ENCODE measurements around the gene LMCD1.
"Not testable (repeated sequence)": the region's sequence is repeated elsewhere in the genome, so short reads cannot be mapped to it uniquely, and the experiment has no call there.

The LMCD1 gene

GRCh38 chr3:8563597-8563996 lies 62.0 kb downstream of the LMCD1 start:
- H3K4me1 Mint-ChIP-seq (ENCODE audit: low read depth), result no peaks in the 10 kb centered on the region
- H3K36me3 Mint-ChIP-seq (ENCODE audit: low read depth), result no peaks in the 10 kb centered on the region
- H3K27me3 Mint-ChIP-seq (ENCODE audit: low read depth), result no peaks in the 10 kb centered on the region
- no peak overlapping the region for H3K4me3 Mint-ChIP-seq
- H3K27ac Mint-ChIP-seq, result no peak overlapping the region
- H3K9me3 Mint-ChIP-seq, result no peaks in the 10 kb centered on the region

GRCh38 chr3:8565376-8565775 lies 63.8 kb downstream of the LMCD1 start:
- Mint-ChIP-seq H3K9me3 (no peaks in the 10 kb centered on the region), H3K4me1 (ENCODE audit: low read depth) (no peaks in the 10 kb centered on the region), H3K27me3 (ENCODE audit: low read depth) (no peaks in the 10 kb centered on the region), H3K27ac (no peak overlapping the region), H3K36me3 (ENCODE audit: low read depth) (no peaks in the 10 kb centered on the region), H3K4me3 (no peak overlapping the region)

- Mint-ChIP-seq H3K4me3 (no peak overlapping the region), H3K27me3 (ENCODE audit: low read depth) (no peaks in the 10 kb centered on the region), H3K9me3 (no peaks in the 10 kb centered on the region), H3K27ac (no peak overlapping the region), H3K36me3 (ENCODE audit: low read depth) (no peaks in the 10 kb centered on the region), H3K4me1 (ENCODE audit: low read depth) (peaks cover 6% of the 10 kb centered on the region)
Measured at GRCh38 chr3:8567784-8568575, 66.4 kb downstream of the LMCD1 start.

GRCh38 chr3:8571256-8571655 lies 69.6 kb downstream of the LMCD1 start:
- H3K4me3 Mint-ChIP-seq, result no peak overlapping the region
- H3K36me3 Mint-ChIP-seq (ENCODE audit: low read depth), result no peaks in the 10 kb centered on the region
- H3K9me3 Mint-ChIP-seq, result no peaks in the 10 kb centered on the region
- no peak overlapping the region for H3K27ac Mint-ChIP-seq
- H3K27me3 Mint-ChIP-seq (ENCODE audit: low read depth), result no peaks in the 10 kb centered on the region
- peaks cover 6% of the 10 kb centered on the region for H3K4me1 Mint-ChIP-seq (ENCODE audit: low read depth)

- Mint-ChIP-seq H3K4me3 (no peak overlapping the region), H3K4me1 (ENCODE audit: low read depth) (peaks cover 6% of the 10 kb centered on the region), H3K9me3 (no peaks in the 10 kb centered on the region)
Measured at GRCh38 chr3:8573342-8573926, 71.8 kb downstream of the LMCD1 start.

GRCh38 chr3:8574040-8574669 lies 72.5 kb downstream of the LMCD1 start:
- no peaks in the 10 kb centered on the region for H3K9me3 Mint-ChIP-seq
- H3K27ac Mint-ChIP-seq, result no peak overlapping the region
- no peaks in the 10 kb centered on the region for H3K27me3 Mint-ChIP-seq (ENCODE audit: low read depth)
- no peaks in the 10 kb centered on the region for H3K36me3 Mint-ChIP-seq (ENCODE audit: low read depth)
- no peak overlapping the region for H3K4me3 Mint-ChIP-seq
- peaks cover 6% of the 10 kb centered on the region for H3K4me1 Mint-ChIP-seq (ENCODE audit: low read depth)

More at GRCh38 chr3:8573342-8573926, 71.8 kb downstream of the LMCD1 start:
- no peaks in the 10 kb centered on the region for H3K27me3 Mint-ChIP-seq (ENCODE audit: low read depth)
- no peaks in the 10 kb centered on the region for H3K36me3 Mint-ChIP-seq (ENCODE audit: low read depth)
- no peak overlapping the region for H3K27ac Mint-ChIP-seq

GRCh38 chr3:8574670-8575322 lies 73.2 kb downstream of the LMCD1 start:
- Mint-ChIP-seq H3K27me3 (ENCODE audit: low read depth) (no peaks in the 10 kb centered on the region), H3K4me3 (no peak overlapping the region), H3K9me3 (no peaks in the 10 kb centered on the region), H3K4me1 (ENCODE audit: low read depth) (peaks cover 6% of the 10 kb centered on the region), H3K36me3 (ENCODE audit: low read depth) (no peaks in the 10 kb centered on the region), H3K27ac (no peak overlapping the region)

GRCh38 chr3:8575364-8576104 lies 73.9 kb downstream of the LMCD1 start:
- Mint-ChIP-seq H3K4me1 (ENCODE audit: low read depth) (peaks cover 6% of the 10 kb centered on the region), H3K27me3 (ENCODE audit: low read depth) (no peaks in the 10 kb centered on the region), H3K4me3 (no peak overlapping the region), H3K9me3 (no peaks in the 10 kb centered on the region), H3K27ac (no peak overlapping the region), H3K36me3 (ENCODE audit: low read depth) (no peaks in the 10 kb centered on the region)

GRCh38 chr3:8576436-8576835 lies 74.8 kb downstream of the LMCD1 start:
- Mint-ChIP-seq H3K4me3 (no peak overlapping the region), H3K36me3 (ENCODE audit: low read depth) (no peaks in the 10 kb centered on the region), H3K27ac (no peak overlapping the region), H3K4me1 (ENCODE audit: low read depth) (peaks cover under 1% of the 10 kb centered on the region), H3K27me3 (ENCODE audit: low read depth) (no peaks in the 10 kb centered on the region), H3K9me3 (no peaks in the 10 kb centered on the region)

- Mint-ChIP-seq H3K27me3 (ENCODE audit: low read depth) (no peaks in the 10 kb centered on the region), H3K4me1 (ENCODE audit: low read depth) (no peaks in the 10 kb centered on the region), H3K36me3 (ENCODE audit: low read depth) (no peaks in the 10 kb centered on the region), H3K4me3 (no peak overlapping the region), H3K27ac (no peak overlapping the region), H3K9me3 (no peaks in the 10 kb centered on the region)
Measured at GRCh38 chr3:8576841-8577571, 75.4 kb downstream of the LMCD1 start.

GRCh38 chr3:8578282-8578681 lies 76.7 kb downstream of the LMCD1 start:
- no peaks in the 10 kb centered on the region for H3K36me3 Mint-ChIP-seq (ENCODE audit: low read depth)
- H3K9me3 Mint-ChIP-seq, result no peaks in the 10 kb centered on the region
- no peaks in the 10 kb centered on the region for H3K4me1 Mint-ChIP-seq (ENCODE audit: low read depth)
- no peaks in the 10 kb centered on the region for H3K27me3 Mint-ChIP-seq (ENCODE audit: low read depth)
- no peak overlapping the region for H3K4me3 Mint-ChIP-seq
- no peak overlapping the region for H3K27ac Mint-ChIP-seq

GRCh38 chr3:8579096-8579495 lies 77.5 kb downstream of the LMCD1 start:
- Mint-ChIP-seq H3K27ac (no peak overlapping the region), H3K36me3 (ENCODE audit: low read depth) (no peaks in the 10 kb centered on the region), H3K27me3 (ENCODE audit: low read depth) (no peaks in the 10 kb centered on the region), H3K9me3 (no peaks in the 10 kb centered on the region), H3K4me1 (ENCODE audit: low read depth) (no peaks in the 10 kb centered on the region), H3K4me3 (no peak overlapping the region)

GRCh38 chr3:8579943-8580342 lies 78.3 kb downstream of the LMCD1 start:
- no peaks in the 10 kb centered on the region for H3K36me3 Mint-ChIP-seq (ENCODE audit: low read depth)
- H3K27ac Mint-ChIP-seq, result no peak overlapping the region
- no peaks in the 10 kb centered on the region for H3K4me1 Mint-ChIP-seq (ENCODE audit: low read depth)
- H3K27me3 Mint-ChIP-seq (ENCODE audit: low read depth), result no peaks in the 10 kb centered on the region
- H3K9me3 Mint-ChIP-seq, result no peaks in the 10 kb centered on the region
- no peak overlapping the region for H3K4me3 Mint-ChIP-seq

- not testable (repeated sequence) for H3K27ac Mint-ChIP-seq; H3K27me3 Mint-ChIP-seq (ENCODE audit: low read depth); H3K9me3 Mint-ChIP-seq; H3K36me3 Mint-ChIP-seq (ENCODE audit: low read depth); H3K4me3 Mint-ChIP-seq; H3K4me1 Mint-ChIP-seq (ENCODE audit: low read depth)
Measured at GRCh38 chr3:8580434-8580833, 78.8 kb downstream of the LMCD1 start.
